ENCODE data around the gene NR2F6.
"Not testable (repeated sequence)": the region's sequence is repeated elsewhere in the genome, so short reads cannot be mapped to it uniquely, and the experiment has no call there.

The NR2F6 gene

DNA sequence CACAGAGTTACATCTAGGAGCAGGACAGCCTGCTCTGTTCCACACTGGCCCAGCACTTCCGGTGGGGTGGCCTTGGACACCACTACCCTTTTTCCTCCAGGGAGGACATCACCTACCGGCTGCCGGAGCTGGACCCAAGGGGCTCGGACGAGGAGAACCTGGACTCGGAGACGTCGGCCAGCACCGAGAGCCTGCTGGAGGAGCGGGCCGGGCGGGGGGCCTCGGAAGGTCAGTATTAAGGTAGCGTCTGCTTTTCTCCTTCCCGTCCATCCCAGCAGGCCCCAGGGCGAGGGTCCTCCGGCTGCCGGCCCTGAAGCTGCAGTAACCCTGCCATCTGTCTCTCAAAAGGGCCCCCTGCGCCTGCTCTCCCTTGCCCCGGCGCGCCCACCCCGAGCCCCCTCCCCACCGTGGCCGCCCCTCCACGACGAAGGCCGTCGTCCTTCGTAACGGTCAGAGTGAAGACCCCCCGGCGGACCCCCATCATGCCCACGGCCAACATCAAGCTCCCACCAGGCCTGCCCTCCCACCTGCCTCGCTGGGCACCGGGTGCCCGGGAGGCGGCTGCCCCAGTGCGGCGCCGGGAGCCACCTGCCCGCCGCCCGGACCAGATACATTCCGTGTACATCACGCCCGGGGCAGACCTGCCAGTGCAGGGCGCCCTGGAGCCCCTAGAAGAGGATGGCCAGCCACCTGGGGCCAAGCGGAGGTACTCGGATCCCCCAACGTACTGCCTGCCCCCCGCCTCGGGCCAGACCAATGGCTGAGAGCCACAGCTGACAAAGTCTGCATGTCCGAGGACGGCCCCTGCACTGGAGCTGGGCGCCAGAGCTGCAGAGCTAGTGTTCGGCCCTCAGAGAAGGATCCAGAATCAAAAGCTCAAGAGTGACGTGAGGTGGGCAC lies 33.9 kb downstream of the NR2F6 start:
- DNase-seq (ENCODE audit: low read depth in 3 of 3) = no peak

DNA sequence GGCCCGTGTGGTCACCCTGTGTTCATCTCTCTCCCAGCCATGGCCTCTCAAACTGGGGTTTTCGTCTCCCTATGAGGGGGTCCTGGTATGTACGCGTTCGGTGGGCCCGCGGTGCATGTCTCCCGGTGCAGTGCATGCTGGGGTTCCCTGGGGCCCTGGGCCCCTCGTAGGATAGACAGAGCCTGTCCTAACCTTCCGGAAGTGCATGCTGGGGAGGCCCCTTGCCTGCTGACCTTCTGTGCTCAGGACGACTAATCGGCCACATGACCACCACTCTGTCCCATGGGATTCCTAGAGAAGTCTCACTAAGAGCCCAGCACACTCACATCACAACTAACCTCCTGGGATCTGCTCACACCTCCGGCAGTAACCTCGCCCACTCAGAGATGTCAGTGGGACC lies 35.4 kb downstream of the NR2F6 start:
- DNase-seq (ENCODE audit: low read depth in 3 of 3) = no peak

GRCh38 chr19:17209126-17210036 lies 36.3 kb downstream of the NR2F6 start:
- peak in 2 of 3 experiments; percentile 11 to 65 for DNase-seq (ENCODE audit: low read depth in 3 of 3)

DNA sequence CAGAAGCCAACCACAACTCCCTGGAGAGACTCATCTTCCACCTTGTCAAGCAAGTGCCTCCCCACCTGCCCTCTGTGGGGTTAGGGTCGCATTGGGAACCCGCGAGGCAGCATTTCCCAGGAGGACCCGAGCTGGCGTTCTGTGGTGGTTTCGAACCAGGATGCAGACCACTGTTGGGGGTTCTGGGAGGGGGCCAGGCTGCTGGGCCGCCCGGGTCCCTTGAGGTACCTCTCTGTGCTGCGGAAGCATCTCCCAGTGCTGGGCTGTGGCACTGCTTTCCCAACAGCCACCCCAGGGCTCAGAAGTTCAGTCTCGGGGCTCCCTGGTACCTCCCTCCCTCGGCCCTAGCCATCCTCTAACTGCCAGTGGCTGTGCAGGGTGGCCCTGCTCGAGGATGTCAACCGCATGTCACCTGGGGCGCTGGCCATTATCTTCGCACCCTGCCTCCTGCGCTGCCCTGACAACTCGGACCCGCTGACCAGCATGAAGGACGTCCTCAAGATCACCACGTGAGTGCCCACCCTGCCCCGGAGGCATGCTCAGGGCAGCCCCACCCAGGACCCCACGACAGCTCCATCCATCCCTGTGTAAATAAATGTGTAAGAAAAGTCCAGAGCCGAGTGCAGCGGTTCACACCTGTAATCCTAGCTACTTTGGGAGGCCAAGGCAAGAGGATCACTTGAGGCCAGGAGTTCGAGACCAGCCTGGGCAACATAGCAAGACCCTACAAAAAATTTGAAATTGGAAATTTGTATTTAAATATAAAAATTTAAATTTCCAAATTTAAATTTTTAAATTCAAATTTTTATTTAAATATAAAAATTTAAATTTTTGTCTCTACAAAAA lies 38.8 kb downstream of the NR2F6 start:
- no peak for DNase-seq (ENCODE audit: low read depth in 3 of 3)

- DNase-seq (ENCODE audit: low read depth in 3 of 3) = peak in 2 of 3 experiments; percentile 33 to 63
Measured at GRCh38 chr19:17205237-17206140, 40.2 kb downstream of the NR2F6 start.

DNA sequence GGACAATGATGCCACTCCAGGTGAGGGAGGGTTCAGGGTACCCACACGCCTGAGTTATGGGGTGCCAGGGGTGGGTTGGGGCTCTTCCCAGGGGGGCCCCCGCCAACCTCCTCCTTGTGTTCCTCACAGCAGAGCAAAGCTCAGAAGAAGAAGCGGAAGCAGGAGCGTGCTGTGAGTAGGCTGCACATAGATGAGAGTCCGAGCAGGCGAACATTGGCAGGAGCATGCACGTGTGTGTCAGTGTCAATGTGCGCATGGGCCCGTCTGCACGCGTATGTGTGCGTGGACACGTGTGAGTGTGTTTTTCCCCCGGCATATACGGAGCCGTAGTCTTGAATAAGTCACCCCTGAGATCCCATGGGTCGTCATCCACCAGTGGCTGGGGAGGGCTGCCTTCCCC lies 43.0 kb downstream of the NR2F6 start:
- DNase-seq (ENCODE audit: low read depth in 3 of 3) = no peak

DNA sequence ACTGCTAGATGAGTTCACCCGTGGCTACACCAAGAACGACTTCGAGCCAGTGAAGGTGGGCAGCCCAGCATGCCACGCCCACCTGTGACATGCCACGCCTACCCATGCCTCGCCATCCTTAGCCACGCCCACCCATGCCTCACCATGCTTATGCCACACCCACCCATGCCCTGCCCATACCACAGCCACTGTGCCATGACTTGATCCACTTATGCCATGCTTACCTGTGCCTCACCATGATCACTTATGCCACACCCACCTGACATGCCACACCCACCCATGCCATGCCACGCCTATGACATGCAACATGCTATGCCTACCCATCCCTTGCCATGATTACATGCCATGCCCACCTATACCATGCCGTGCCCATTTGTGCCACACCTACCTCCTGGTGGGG lies 43.5 kb downstream of the NR2F6 start:
- DNase-seq (ENCODE audit: low read depth in 3 of 3) = peak in 1 of 3 experiments; percentile 31

- no peak for DNase-seq (ENCODE audit: low read depth in 3 of 3)
Measured at GRCh38 chr19:17200408-17201079, 45.2 kb downstream of the NR2F6 start.

GRCh38 chr19:17197666-17198065 lies 48.1 kb downstream of the NR2F6 start:
- no peak for DNase-seq (ENCODE audit: low read depth in 3 of 3)

DNA sequence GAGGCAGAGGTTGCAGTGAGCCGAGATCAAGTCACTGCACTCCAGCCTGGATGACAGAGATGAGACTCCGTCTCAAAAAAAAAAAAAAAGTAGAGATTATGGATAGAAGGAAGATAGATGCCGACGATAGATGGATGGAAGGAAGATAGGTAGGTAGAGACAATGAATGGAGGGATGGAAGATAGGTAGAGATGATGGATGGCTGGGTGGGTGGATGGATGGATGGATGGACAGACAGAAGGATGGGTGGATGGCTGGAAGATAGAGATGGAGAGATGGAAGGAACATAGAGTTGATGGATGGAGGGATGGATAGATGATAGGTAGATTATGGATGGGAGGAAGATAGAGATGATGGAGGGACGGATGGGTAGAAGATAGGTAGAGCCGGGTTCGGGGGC lies 49.1 kb downstream of the NR2F6 start:
- no peak for DNase-seq (ENCODE audit: low read depth in 3 of 3)

- DNase-seq (ENCODE audit: low read depth in 3 of 3) = no peak
Measured at GRCh38 chr19:17195106-17195505, 50.6 kb downstream of the NR2F6 start.

DNA sequence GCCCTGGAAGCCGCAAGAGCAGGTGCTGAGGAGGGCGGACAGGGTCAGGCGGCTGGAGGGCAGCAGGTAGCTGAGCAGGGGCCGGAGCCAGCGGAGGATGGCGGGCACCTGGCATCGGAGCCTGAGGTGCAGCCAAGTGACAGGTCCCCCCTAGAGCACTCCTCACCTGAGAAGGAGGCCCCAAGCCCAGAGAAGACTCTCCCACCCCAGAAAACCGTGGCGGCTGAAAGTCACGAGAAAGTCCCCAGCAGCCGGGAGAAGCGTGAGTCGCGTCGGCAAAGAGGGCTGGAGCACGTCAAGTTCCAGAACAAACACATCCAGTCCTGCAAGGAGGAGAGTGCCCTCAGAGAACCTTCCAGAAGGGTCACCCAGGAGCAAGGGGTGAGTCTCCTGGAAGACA lies 51.1 kb downstream of the NR2F6 start:
- no peak for DNase-seq (ENCODE audit: low read depth in 3 of 3)

DNA sequence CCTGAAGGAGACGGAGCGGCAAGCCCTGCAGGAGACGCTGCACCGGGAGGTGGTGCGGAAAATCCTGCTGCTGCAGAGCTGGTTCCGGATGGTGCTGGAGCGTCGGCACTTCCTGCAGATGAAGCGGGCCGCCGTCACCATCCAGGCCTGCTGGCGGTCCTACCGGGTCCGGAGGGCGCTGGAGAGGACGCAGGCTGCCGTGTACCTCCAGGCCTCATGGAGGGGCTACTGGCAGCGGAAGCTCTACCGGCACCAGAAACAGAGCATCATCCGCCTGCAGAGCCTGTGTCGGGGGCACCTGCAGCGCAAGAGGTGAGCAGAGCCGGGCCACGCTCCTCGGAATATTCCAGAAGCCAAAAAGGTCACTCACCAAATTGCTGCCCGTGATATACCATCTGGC lies 53.0 kb downstream of the NR2F6 start:
- DNase-seq (ENCODE audit: low read depth in 3 of 3) = no peak

GRCh38 chr19:17191736-17192135 lies 54.0 kb downstream of the NR2F6 start:
- DNase-seq (ENCODE audit: low read depth in 3 of 3) = not testable (repeated sequence)

- no peak for DNase-seq (ENCODE audit: low read depth in 3 of 3)
Measured at GRCh38 chr19:17185590-17185989, 60.1 kb downstream of the NR2F6 start.

- DNase-seq (ENCODE audit: low read depth in 3 of 3) = peak in 1 of 3 experiments; percentile 26
Measured at GRCh38 chr19:17184371-17184841, 61.3 kb downstream of the NR2F6 start.

- no peak for DNase-seq (ENCODE audit: low read depth in 3 of 3)
Measured at GRCh38 chr19:17183858-17184321, 61.8 kb downstream of the NR2F6 start.

- peak in 1 of 3 experiments; percentile 11 for DNase-seq (ENCODE audit: low read depth in 3 of 3)
Measured at GRCh38 chr19:17183271-17183761, 62.4 kb downstream of the NR2F6 start.
